Neutrophil (primary cell): Measurements from ENCODE around the gene CRYAA.
"Not testable (repeated sequence)": the region's sequence is repeated elsewhere in the genome, so short reads cannot be mapped to it uniquely, and the experiment has no call there.

Experiments
- H3K27ac ChIP-seq: fragments of 200-600 bp; sonication (generic); 2 replicates; pipeline ENCODE4 v1.5.1; 2016; ENCODE audit warnings: mild to moderate bottlenecking, moderate library complexity
- H3K27me3 ChIP-seq: fragments of 200-600 bp; sonication (generic); 2 replicates; pipeline ENCODE4 v1.6.0; 2016; ENCODE audit warnings: mild to moderate bottlenecking
- H3K36me3 ChIP-seq: fragments of 200-600 bp; sonication (generic); 2 replicates; pipeline ENCODE4 v1.5.1; 2017
- H3K4me1 ChIP-seq, 2 experiments: fragments of 200-600 bp in 1 of 2; sonication (generic) in 1 of 2; 1 replicate in 1 of 2; 2 replicates in 1 of 2; pipeline versions ENCODE4 v1.5.1 to v1.6.1; 2013 to 2016; ENCODE audit warnings: low read depth in 1 of 2, low read length in 1 of 2, mild to moderate bottlenecking in 1 of 2, moderate library complexity in 1 of 2; ENCODE audit not compliant: control insufficient read depth in 1 of 2, insufficient read depth in 1 of 2
- H3K4me3 ChIP-seq, 2 experiments: fragments of 200-600 bp in 1 of 2; sonication (generic) in 1 of 2; 1 replicate in 1 of 2; 2 replicates in 1 of 2; pipeline ENCODE4 v1.5.1; 2013 to 2016; ENCODE audit warnings: low read depth in 1 of 2, low read length in 1 of 2, mild to moderate bottlenecking in 1 of 2, moderate library complexity in 1 of 2
- H3K9me3 ChIP-seq: fragments of 200-600 bp; sonication (generic); 2 replicates; pipeline ENCODE4 v1.5.1; 2016

Gene CRYAA

GRCh38 chr21:43165734-43166133 lies 3.1 kb upstream of the CRYAA start:
- H3K27me3 ChIP-seq, H3K36me3 ChIP-seq, H3K4me3 ChIP-seq, H3K9me3 ChIP-seq, H3K27ac ChIP-seq, H3K4me1 ChIP-seq: not testable (repeated sequence)

- not testable (repeated sequence) for H3K9me3 ChIP-seq, H3K27ac ChIP-seq, H3K36me3 ChIP-seq, H3K4me1 ChIP-seq, H3K27me3 ChIP-seq, H3K4me3 ChIP-seq
Observed at GRCh38 chr21:43169230-43169886, 550 bp downstream of the CRYAA start.

- not testable (repeated sequence) for H3K36me3 ChIP-seq, H3K9me3 ChIP-seq, H3K27me3 ChIP-seq, H3K4me3 ChIP-seq, H3K4me1 ChIP-seq, H3K27ac ChIP-seq
Observed at GRCh38 chr21:43169891-43170290, 1.1 kb downstream of the CRYAA start.

- not testable (repeated sequence) for H3K36me3 ChIP-seq, H3K4me1 ChIP-seq, H3K9me3 ChIP-seq, H3K27me3 ChIP-seq, H3K4me3 ChIP-seq, H3K27ac ChIP-seq
Observed at GRCh38 chr21:43172812-43173211, 4.0 kb downstream of the CRYAA start.

- not testable (repeated sequence) for H3K27me3 ChIP-seq, H3K9me3 ChIP-seq, H3K4me1 ChIP-seq, H3K36me3 ChIP-seq, H3K27ac ChIP-seq, H3K4me3 ChIP-seq
Observed at GRCh38 chr21:43173438-43173837, 4.6 kb downstream of the CRYAA start.

GRCh38 chr21:43173930-43174329 lies 5.1 kb downstream of the CRYAA start:
- H3K9me3 ChIP-seq, H3K27me3 ChIP-seq, H3K4me1 ChIP-seq, H3K4me3 ChIP-seq, H3K27ac ChIP-seq, H3K36me3 ChIP-seq: not testable (repeated sequence)

GRCh38 chr21:43174998-43175397 lies 6.2 kb downstream of the CRYAA start:
- not testable (repeated sequence) for H3K36me3 ChIP-seq, H3K27ac ChIP-seq, H3K4me3 ChIP-seq, H3K9me3 ChIP-seq, H3K4me1 ChIP-seq, H3K27me3 ChIP-seq

GRCh38 chr21:43176621-43177020 lies 7.8 kb downstream of the CRYAA start:
- H3K27me3 ChIP-seq, H3K27ac ChIP-seq, H3K9me3 ChIP-seq, H3K36me3 ChIP-seq, H3K4me1 ChIP-seq, H3K4me3 ChIP-seq: not testable (repeated sequence)

- not testable (repeated sequence) for H3K36me3 ChIP-seq, H3K9me3 ChIP-seq, H3K27ac ChIP-seq, H3K4me3 ChIP-seq, H3K4me1 ChIP-seq, H3K27me3 ChIP-seq
Observed at GRCh38 chr21:43177043-43177906, 8.5 kb downstream of the CRYAA start.

- not testable (repeated sequence) for H3K27me3 ChIP-seq, H3K36me3 ChIP-seq, H3K27ac ChIP-seq
Observed at GRCh38 chr21:43178175-43178826, 9.5 kb downstream of the CRYAA start.

GRCh38 chr21:43181033-43181432 lies 12.2 kb downstream of the CRYAA start:
- not testable (repeated sequence) for H3K4me1 ChIP-seq, H3K27me3 ChIP-seq, H3K27ac ChIP-seq, H3K36me3 ChIP-seq, H3K9me3 ChIP-seq, H3K4me3 ChIP-seq

More at GRCh38 chr21:43178175-43178826, 9.5 kb downstream of the CRYAA start:
- not testable (repeated sequence) for H3K4me3 ChIP-seq, H3K9me3 ChIP-seq, H3K4me1 ChIP-seq

- H3K9me3 ChIP-seq, H3K36me3 ChIP-seq, H3K4me3 ChIP-seq, H3K4me1 ChIP-seq, H3K27me3 ChIP-seq, H3K27ac ChIP-seq: not testable (repeated sequence)
Observed at GRCh38 chr21:43187268-43187667, 18.5 kb downstream of the CRYAA start.
